ENCODE results near the gene XXYLT1. TPM values are rescaled to one million over a fixed set of nuclear protein-coding genes. Genes with fewer than 3 reads are reported as not detected.

The XXYLT1 gene
- total and polyA plus RNA-seq, 12 donors = 2.2 to 7.2 (median 3.6) TPM

- H3K4me1 ChIP-seq = peaks cover 7 to 59% (median 33%) of the 10 kb centered on the region in 9 donors
- H3K27me3 ChIP-seq = no peaks in the 10 kb centered on the region
- intact Hi-C loops (cut with DNase I) = loop anchor here in 7 of 10 donors (2.0 to 10.0 kb wide), 7 partner anchors 99 to 421 kb away; no protein-coding TSS in a partner anchor
- ATAC-seq = no peak
- no peaks in the 10 kb centered on the region for H3K9me3 ChIP-seq
- no peaks in the 10 kb centered on the region for H3K36me3 ChIP-seq
- TF ChIP-seq CTCF (IDR thresholded peaks at IDR 0.05) = no peak
- H3K4me3 ChIP-seq = no peak overlapping the region
- 88 to 91% methylated on average over 2 of the region's 2 CpGs for WGBS, 2 donors
- H3K27ac ChIP-seq = peak overlapping the region in 4 of 10 donors; percentile 69 to 79 (median 74)
- DNase-seq = no peak
Measured at GRCh38 chr3:195103623-195104022, 167.3 kb downstream of the XXYLT1 start.

- intact Hi-C loops (cut with DNase I) = loop anchor here in 6 of 10 donors (5.0 to 10.0 kb wide), 6 partner anchors 98 to 338 kb away; no protein-coding TSS in a partner anchor
- no peak overlapping the region for H3K4me3 ChIP-seq
- TF ChIP-seq CTCF (IDR thresholded peaks at IDR 0.05) = no peak
- no peaks in the 10 kb centered on the region for H3K9me3 ChIP-seq
- peak overlapping the region in 8 of 10 donors; percentile 37 to 82 (median 72) for H3K27ac ChIP-seq
- DNase-seq (peak in 1 of 2 donors; percentile 67), ATAC-seq (peak in 7 of 8 donors; percentile 21 to 71 (median 42))
- no peaks in the 10 kb centered on the region for H3K36me3 ChIP-seq
- H3K27me3 ChIP-seq = no peaks in the 10 kb centered on the region
- WGBS, 2 donors = 70 to 72% methylated on average over 32 of the region's 32 CpGs
- peaks cover 7 to 63% (median 33%) of the 10 kb centered on the region in 9 donors for H3K4me1 ChIP-seq
Measured at GRCh38 chr3:195102609-195103467, 168.1 kb downstream of the XXYLT1 start.

- H3K4me1 ChIP-seq = peaks cover 11 to 63% (median 37%) of the 10 kb centered on the region in 9 donors
- no peak overlapping the region for H3K4me3 ChIP-seq
- no peaks in the 10 kb centered on the region for H3K9me3 ChIP-seq
Measured at GRCh38 chr3:195101927-195102608, 168.9 kb downstream of the XXYLT1 start.

More at GRCh38 chr3:195101927-195102608, 168.9 kb downstream of the XXYLT1 start:
- Histone ChIP-seq H3K27ac (peak overlapping the region in 7 of 10 donors; percentile 53 to 82 (median 74)), H3K27me3 (no peaks in the 10 kb centered on the region), H3K36me3 (no peaks in the 10 kb centered on the region)
- 86 to 90% methylated on average over 13 of the region's 13 CpGs for WGBS, 2 donors
- DNase-seq (no peak), ATAC-seq (no peak)
- intact Hi-C loops (cut with DNase I) = loop anchor here in 6 of 10 donors (5.0 to 10.0 kb wide), 6 partner anchors 97 to 337 kb away; no protein-coding TSS in a partner anchor
- TF ChIP-seq CTCF (IDR thresholded peaks at IDR 0.05) = no peak
